GM21723 (cell line): ENCODE data around the gene GADD45A.
"Not testable (repeated sequence)": the region's sequence is repeated elsewhere in the genome, so short reads cannot be mapped to it uniquely, and the experiment has no call there.

Source experiments
- ATAC-seq: cut with Tn5 transposase; IDR thresholded peaks from one replicate; pipeline ENCODE4 v1.9.1; 2021; ENCODE audit warnings: mild to moderate bottlenecking, moderate library complexity; ENCODE audit not compliant: unreplicated experiment

GADD45A gene

DNA sequence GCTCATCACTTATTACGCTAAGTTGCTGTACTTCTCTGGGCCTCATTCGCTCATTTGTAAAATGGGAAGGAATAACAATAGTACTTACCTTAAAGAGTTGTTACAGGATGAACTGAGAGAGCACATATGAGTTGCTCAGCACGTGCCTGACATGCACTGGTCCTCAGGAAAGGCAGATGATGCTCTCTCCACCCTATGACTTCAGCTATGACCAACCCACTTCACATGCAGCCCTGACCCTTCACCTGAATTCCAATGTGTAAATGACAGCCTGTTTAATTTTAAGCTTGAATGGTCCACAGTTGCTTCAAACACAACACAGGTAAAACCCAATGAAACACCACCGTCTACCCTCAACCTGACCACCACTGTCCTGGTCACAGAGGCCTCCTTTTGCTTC is 32.9 kb downstream of the GADD45A start:
- ATAC-seq = no peak

DNA sequence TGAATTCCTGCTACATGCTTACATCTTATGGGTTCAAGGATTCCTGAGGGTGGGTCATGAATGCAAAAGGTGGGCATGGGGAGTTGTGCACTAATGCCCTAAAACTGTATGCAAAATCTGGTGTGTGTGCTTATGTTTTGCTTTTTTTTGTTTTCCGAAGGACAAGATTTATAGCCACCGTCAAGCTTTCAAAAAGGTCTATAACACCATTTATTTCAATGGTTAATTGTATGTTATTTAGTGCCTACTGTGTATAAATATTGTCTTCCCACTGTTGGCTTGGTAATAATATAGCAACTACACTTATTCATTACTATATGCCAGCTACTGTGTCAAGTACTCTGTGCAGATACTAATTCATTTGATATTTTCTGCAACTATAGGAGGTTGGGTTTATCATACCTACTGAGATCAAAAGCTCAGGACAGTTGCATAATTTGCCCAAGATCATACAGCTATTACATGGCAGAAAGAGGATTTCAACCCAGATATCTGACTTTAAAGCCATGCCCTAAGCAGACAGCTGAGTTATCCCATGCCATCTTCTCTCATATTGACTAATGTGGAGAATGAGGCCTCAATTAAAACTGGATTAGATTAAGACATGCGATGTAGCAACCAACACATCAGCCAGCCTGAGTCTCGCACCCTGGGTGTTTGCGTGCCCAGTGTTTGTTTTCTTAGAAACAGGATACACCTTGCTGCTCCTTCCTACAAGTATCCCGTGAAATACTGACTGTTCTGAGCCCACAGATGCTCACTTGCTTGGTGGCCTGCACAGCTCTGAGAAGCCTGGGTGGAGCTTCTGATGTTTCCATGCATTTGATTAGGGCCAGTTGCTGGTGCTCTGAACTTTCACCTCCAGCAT is 34.6 kb downstream of the GADD45A start:
- ATAC-seq = no peak

GRCh38 chr1:67721112-67721511 is 36.1 kb downstream of the GADD45A start:
- ATAC-seq = no peak

- no peak for ATAC-seq
These were observed 36.8 kb downstream of the GADD45A start for GRCh38 chr1:67721650-67722291.

- no peak for ATAC-seq
These were observed 37.4 kb downstream of the GADD45A start for GRCh38 chr1:67722292-67722944.

DNA sequence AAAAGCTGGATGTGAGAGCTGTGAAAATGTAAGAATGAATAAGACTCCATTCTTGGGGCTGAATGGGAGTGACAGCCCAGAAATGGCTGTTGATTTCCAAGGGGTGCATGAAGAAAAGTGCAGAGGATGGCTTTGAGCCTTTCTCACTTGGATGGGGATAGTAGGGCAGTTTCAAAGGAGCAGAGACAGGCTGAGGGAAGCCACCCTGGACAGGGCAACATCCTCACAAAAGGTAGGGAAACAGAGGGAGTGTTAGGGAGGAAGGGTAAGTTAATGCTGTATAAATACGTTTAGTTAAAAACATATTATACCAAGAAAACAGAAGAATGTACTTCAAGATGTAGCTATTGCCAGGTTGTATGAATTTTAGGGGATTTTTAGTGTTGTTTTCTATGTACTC is 38.1 kb downstream of the GADD45A start:
- ATAC-seq = no peak

DNA sequence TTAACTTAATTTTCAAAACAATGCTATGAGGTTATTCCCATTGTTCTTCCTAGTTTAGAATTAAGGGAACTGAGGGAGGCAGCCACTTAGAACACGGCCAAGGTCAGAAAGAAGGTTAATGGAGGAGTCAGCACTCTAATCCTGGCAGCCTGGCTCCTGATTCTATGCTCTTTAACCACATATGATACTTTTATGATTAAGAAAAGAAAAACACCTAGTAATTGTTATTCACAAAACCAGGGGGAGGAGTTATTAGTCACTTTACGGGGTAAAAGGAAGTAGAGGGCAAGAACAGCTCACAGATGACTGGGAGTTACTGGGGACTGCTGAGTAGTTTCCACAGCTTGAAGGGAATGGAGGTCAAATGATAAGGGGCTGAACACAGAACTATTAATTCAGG is 38.6 kb downstream of the GADD45A start:
- ATAC-seq = peak; percentile 76

DNA sequence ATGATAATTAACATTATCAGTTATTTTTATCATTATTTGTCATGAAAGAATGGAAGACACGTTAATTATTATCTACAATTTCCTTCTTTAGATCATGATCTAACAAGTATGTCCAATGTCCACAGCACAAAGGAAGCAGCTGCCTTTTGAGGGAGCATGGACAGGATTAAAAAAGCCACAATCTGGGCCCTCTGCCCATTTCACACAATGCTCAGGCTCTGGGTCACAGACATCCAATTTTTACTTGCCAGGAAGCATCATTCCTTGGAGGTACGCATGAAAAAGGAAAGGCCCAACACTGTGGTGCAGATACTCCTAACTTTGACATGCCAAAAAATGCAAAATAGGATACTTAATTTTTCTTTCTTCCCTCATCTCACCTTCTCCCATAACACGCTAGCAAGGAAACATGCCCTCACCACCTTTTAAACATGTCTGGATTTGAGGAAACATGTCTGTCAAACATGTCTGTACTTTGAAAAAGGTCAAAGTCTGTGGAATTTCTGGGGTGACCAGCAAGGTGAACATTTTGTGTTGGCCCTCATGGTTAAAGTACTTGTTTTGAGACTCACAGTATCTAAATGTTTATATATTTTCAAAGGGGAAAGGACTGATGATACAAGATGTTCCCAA is 40.0 kb downstream of the GADD45A start:
- ATAC-seq = no peak

DNA sequence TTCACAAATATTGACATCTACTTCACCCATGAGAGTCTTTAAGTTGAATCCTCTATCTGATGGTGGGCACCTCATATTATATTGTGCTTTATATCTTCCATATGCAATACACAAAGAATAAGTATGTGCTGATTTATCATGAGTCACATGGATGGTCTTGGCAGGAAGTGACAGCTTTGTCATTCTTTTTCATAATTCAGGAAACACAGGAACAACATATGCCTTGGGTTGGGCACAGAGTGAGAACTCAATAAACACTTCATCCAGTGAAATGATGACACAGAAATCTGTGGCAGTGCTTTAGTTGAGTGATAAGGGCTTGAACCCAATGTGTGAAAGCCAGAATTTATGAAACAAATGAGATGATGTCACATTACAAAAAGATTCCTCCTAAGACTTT is 41.2 kb downstream of the GADD45A start:
- ATAC-seq = no peak

- no peak for ATAC-seq
These were observed 44.9 kb downstream of the GADD45A start for GRCh38 chr1:67729872-67730271.

DNA sequence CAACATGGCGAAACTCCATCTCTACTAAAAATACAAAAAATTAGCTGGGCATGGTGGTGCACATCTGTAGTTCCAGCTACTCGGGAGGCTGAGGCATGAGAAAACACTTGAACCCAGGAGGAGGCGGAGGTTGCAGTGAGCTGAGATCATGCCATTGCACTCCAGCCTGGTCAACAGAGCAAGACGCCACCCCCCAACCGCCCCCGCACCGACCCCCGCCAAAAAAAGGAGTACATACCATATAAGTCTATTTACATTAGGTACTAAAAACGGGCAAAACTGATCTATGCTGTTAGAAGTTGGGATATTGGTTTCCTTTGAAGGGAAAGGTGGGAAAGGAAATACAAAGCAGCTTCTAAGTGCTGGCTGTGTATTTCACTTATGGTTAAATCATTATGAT is 45.3 kb downstream of the GADD45A start:
- not testable (repeated sequence) for ATAC-seq

DNA sequence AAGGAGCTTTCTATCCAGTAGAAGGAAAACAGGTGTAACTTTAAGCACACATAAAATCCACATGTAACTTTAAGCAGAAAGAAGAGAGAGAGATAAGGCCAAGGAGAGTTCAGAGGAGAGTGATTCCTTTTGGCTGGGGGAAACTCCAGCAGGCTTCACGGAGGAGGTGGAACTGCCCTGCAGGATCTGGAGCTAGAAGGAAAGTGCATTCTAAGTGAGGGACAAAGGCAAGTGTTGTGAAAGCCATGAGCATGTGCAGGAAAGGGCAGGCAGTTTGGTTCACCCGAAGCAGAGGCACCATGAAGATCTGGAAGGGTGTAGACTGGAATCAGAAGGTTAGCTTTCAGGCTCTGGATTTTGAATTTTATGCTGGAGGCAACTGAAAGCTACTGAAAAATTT is 46.3 kb downstream of the GADD45A start:
- no peak for ATAC-seq

- ATAC-seq = peak; percentile 35
These were observed 47.8 kb downstream of the GADD45A start for GRCh38 chr1:67732750-67733151.

DNA sequence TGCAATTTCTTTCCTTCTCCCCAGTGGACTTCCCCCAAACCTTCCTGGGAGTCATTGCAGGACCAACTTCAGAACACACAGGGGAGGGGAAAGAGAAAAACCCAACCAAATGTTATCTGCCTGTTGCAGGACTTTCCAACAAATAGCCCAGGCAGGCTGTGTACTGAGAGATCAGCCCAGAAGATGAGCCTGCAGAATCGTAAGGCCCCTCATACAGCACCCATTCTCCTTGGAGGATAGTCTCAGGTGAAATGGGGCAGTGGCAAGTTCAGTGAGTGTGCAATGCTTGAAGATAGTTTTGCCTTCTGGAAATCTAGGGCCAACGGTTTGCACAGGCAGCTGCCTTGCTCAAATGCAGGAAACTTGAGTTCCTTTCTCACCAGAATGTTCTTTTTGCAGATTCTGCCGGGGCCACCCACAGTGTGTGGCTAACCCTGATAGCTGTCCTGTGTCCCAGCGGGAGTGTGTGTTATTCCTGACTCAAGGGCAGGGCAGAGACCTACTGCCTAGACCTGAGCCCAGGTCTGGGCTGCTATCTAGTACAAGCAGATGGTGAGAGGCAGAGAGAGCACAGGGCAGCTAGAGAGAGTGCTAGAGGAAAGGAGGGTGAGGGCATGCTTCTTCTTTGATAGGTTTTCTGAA is 48.8 kb downstream of the GADD45A start:
- ATAC-seq = no peak

DNA sequence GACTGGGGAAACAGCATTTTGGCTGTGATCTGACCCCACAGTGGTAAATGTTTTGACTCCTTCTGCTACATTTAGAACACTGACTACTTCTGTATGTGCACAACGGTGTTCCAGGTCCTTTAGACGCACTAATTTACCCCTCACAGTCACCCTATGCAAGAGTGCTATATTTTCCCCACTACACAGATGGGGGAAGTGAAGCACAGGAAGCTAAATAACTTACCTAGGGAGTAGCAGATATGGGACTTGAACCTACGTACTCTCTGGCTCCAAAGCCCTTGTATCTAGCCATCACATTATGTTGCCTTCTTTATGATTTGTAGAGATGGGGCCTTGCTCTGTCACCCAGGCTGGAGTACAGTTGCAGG is 49.3 kb downstream of the GADD45A start:
- no peak for ATAC-seq

DNA sequence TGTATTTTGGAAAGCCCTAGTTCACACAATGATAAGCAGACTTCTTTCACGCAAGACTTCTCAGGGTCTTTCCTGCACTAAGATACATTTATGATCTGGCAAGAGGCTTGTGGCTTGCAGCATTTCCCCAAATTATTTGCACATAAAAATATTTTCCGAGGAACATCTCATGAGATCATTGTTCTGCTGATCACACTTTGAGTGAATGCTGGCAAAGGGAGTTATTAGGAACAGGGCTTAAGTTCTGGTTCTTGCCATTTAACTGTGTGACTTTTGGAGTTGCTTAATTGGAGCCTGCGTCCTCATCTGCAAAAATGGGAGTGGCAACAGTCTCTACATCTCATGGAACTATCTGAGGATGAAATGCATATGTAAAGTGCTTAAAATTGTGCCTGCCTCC is 50.2 kb downstream of the GADD45A start:
- ATAC-seq = no peak

DNA sequence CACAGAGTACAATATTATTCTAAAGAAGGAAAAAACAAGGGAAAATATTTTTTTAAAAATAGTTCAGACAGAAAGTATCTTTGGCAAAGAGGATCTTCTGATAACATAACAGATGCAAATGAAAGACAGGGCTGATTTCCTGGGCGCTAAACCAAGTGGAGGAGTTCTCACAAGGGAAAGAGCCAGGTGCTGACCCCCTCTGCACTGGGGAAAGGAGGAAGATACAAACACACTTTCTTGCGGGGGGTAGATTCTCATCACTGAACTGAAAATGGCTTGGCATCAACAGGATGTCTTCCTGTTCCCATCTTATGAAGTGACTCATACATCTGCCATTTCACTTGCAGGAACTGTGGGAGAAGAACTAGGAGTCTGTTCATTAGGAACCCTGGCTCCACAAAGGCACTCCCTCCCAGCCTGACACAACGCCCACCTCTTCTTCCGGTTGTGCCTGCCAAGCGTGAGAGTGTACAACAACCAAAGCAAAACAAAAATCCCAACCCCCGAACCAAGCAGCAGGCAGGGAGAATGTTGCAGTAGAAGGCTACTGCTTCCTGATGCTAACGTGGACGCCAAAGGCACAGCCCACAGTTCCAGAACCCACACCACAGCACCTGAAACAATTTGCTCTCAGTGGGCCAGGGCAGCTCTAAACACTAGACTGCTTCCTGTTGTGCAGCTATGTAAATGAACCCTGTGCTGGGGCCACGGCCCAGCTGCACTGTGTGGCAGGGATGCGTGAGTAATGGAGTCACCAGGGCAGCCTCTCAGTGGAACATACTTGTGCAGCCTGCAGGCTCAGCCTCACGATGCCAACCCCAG is 51.0 kb downstream of the GADD45A start:
- peak; percentile 94 for ATAC-seq

DNA sequence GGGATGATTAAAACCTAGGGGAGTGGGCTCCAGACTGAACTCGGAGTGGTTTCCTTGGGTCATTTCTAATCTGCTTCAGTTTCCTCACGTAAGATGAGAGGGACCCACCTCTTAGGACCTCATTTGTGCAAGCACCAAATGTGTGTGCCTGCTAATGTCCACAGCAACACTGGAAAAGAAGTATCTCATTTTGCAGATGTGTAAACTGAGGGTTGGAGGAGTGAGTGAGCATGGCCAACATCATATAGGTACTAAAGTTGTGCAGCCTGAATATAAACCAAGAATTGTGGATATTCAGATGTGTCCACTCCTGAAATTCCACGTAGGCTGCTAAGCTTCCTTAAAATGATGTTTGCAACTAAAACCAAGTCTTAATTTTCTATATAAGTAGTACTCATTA is 51.7 kb downstream of the GADD45A start:
- no peak for ATAC-seq

GRCh38 chr1:67737875-67738274 is 52.9 kb downstream of the GADD45A start:
- no peak for ATAC-seq
